HepG2 (cell line): ENCODE measurements around the gene WSCD1. TPM values are rescaled to one million over a fixed set of nuclear protein-coding genes. Genes with fewer than 3 reads are reported as not detected.

Experiments
- ATAC-seq: fragments of 200-7000 bp; cut with Tn5 transposase; 3 replicates; pipeline ENCODE4 v1.9.1; 2020; ENCODE audit warnings: mild to moderate bottlenecking, moderate library complexity
- BruUV-seq: library from RNA; stranded (reverse); fragments of 400-500 nt; replicated peaks from 2 replicates; lab custom pipeline; 2021; lab: Mats Ljungman, UMichigan
- CTCF ChIA-PET: fragments of 300-600 bp; formaldehyde crosslinking; extraction: SDS; loops from one replicate; lab custom pipeline; 2021; ENCODE audit warnings: low total read pairs, inconsistent platforms, low intra/inter-chr PET ratio; lab: Yijun Ruan, JAX
- POLR2A ChIA-PET: fragments of 350-600 bp; sonication (Branson Sonifier 250); formaldehyde crosslinking; loops from one replicate; lab custom pipeline; 2020; ENCODE audit warnings: antibody characterized with exemption, inconsistent platforms; lab: Yijun Ruan, JAX
- DNase-seq: peaks from one replicate; pipeline ENCODE4 v3.0.0-alpha.2; 2015; ENCODE audit warnings: low spot score
- FAIRE-seq: peaks from 3 replicates; lab custom pipeline; 2011; peaks lifted over from hg19 to GRCh38; lab: Jason Lieb, UNC
- H2AFZ ChIP-seq: one replicate; pipeline ENCODE4 v1.6.1; 2011; ENCODE audit warnings: low read length, inconsistent platforms
- H3K27ac ChIP-seq: fragments of 300-600 bp; 3 replicates; pipeline ENCODE4 v1.8.0; 2011; ENCODE audit warnings: mixed run types, mild to moderate bottlenecking, mixed read lengths, low read length, inconsistent platforms; ENCODE audit not compliant: insufficient read depth; ENCODE audit errors: extremely low read length
- H3K27me3 ChIP-seq, 2 experiments: fragments of 200-600 bp in 1 of 2; 2 replicates in 1 of 2; 3 replicates in 1 of 2; pipeline versions ENCODE4 v1.6.0 to v1.8.0; 2011; ENCODE audit warnings: low read length in 2 of 2, mild to moderate bottlenecking in 2 of 2, moderate library complexity in 2 of 2, inconsistent platforms in 1 of 2; ENCODE audit not compliant: insufficient read depth in 2 of 2, control insufficient read depth in 1 of 2
- H3K36me3 ChIP-seq, 2 experiments: fragments of 200-600 bp in 1 of 2; replicated peaks in 1 of 2; 2 replicates in 1 of 2; 3 replicates in 1 of 2; pipeline versions ENCODE4 v1.5.1 to v1.8.0; 2011; ENCODE audit warnings: low read length in 2 of 2, inconsistent platforms in 1 of 2; ENCODE audit not compliant: insufficient read depth in 2 of 2, control insufficient read depth in 1 of 2
- H3K4me1 ChIP-seq: 2 replicates; pipeline ENCODE4 v1.5.1; 2012; ENCODE audit warnings: low read length, inconsistent platforms; ENCODE audit not compliant: insufficient read depth
- H3K4me2 ChIP-seq: 2 replicates; pipeline ENCODE4 v1.6.0; 2011; ENCODE audit warnings: low read depth, low read length, inconsistent platforms
- H3K4me3 ChIP-seq, 3 experiments: fragments of 200-600 bp in 1 of 3; sonication (generic), shearing (Covaris generic) in 1 of 3; replicated peaks in 1 of 3; 2 replicates each; pipeline ENCODE4 v1.5.1; 2011 to 2016; ENCODE audit warnings: low read length in 3 of 3, inconsistent platforms in 2 of 3, low read depth in 2 of 3, mild to moderate bottlenecking in 2 of 3, control low read depth in 1 of 3, mixed read lengths in 1 of 3; ENCODE audit not compliant: insufficient read depth in 1 of 3
- H3K79me2 ChIP-seq: one replicate; pipeline ENCODE4 v1.6.1; 2011; ENCODE audit warnings: low read length, inconsistent platforms; ENCODE audit not compliant: insufficient read depth
- H3K9ac ChIP-seq: 2 replicates; pipeline ENCODE4 v1.6.0; 2011; ENCODE audit warnings: mild to moderate bottlenecking, low read depth, low read length, inconsistent platforms; ENCODE audit not compliant: insufficient read depth
- H3K9me3 ChIP-seq: 2 replicates; pipeline ENCODE4 v1.5.1; 2012; ENCODE audit warnings: mild to moderate bottlenecking, low read length
- H4K20me1 ChIP-seq: 2 replicates; pipeline ENCODE4 v1.6.0; 2011; ENCODE audit warnings: inconsistent platforms, mild to moderate bottlenecking, low read length, moderate library complexity; ENCODE audit not compliant: insufficient read depth
- ADNP ChIP-seq: sonication (generic); formaldehyde crosslinking; IDR thresholded peaks from 2 replicates; pipeline ENCODE4 v1.4.0; 2020; ENCODE audit warnings: missing genetic modification reagents
- E2F2 ChIP-seq: sonication (generic); formaldehyde crosslinking; IDR thresholded peaks from 2 replicates; pipeline ENCODE4 v1.4.0; 2020; ENCODE audit warnings: missing genetic modification reagents, borderline replicate concordance
- EHMT2 ChIP-seq: fragments of 200-600 bp; sonication (generic); IDR thresholded peaks from 2 replicates; pipeline ENCODE4 v1.7.0; 2017; ENCODE audit warnings: antibody characterized with exemption, low read depth, low read length, borderline replicate concordance
- GFI1 ChIP-seq: sonication (generic); formaldehyde crosslinking; IDR thresholded peaks from 2 replicates; pipeline ENCODE4 v1.5.0; 2020; ENCODE audit warnings: missing genetic modification reagents, mild to moderate bottlenecking, borderline replicate concordance
- GTF3A ChIP-seq: sonication (generic); formaldehyde crosslinking; conservative IDR thresholded peaks from 2 replicates; pipeline ENCODE4 v1.4.0; 2020; ENCODE audit warnings: mild to moderate bottlenecking, missing genetic modification reagents
- HNRNPK ChIP-seq: fragments of 200-400 bp; formaldehyde crosslinking; IDR thresholded peaks from 2 replicates; pipeline ENCODE4 v1.6.1; 2018; ENCODE audit warnings: low read length, low read depth, moderate library complexity, mild to moderate bottlenecking; ENCODE audit not compliant: poor library complexity, severe bottlenecking
- IRF2 ChIP-seq: IDR thresholded peaks from 2 replicates; pipeline ENCODE4 v1.6.1; 2018; ENCODE audit warnings: missing genetic modification reagents, missing compliant biosample characterization
- ISL2 ChIP-seq: sonication (generic); formaldehyde crosslinking; IDR thresholded peaks from 2 replicates; pipeline ENCODE4 v1.5.0; 2020; ENCODE audit warnings: missing genetic modification reagents
- KLF12 ChIP-seq: sonication (generic); formaldehyde crosslinking; IDR thresholded peaks from 2 replicates; pipeline ENCODE4 v1.4.0; 2020; ENCODE audit warnings: missing genetic modification reagents, borderline replicate concordance
- MAZ ChIP-seq, 2 experiments: sonication (generic) in 1 of 2; formaldehyde crosslinking in 1 of 2; IDR thresholded peaks; 2 replicates each; pipeline versions ENCODE4 v1.5.0 to v1.6.1; 2012 to 2020; ENCODE audit warnings: low read depth in 2 of 2, mild to moderate bottlenecking in 2 of 2, borderline replicate concordance in 1 of 2, improper control_type of control experiment in 1 of 2, low read length in 1 of 2, missing genetic modification reagents in 1 of 2, moderate library complexity in 1 of 2
- MYPOP ChIP-seq: sonication (generic); formaldehyde crosslinking; IDR thresholded peaks from 2 replicates; pipeline ENCODE4 v1.8.1; 2023; ENCODE audit warnings: mild to moderate bottlenecking, moderate library complexity, missing genetic modification reagents
- ONECUT2 ChIP-seq: sonication (generic); formaldehyde crosslinking; IDR thresholded peaks from 2 replicates; pipeline ENCODE4 v1.4.0; 2020; ENCODE audit warnings: missing genetic modification reagents
- REL ChIP-seq: sonication (generic); formaldehyde crosslinking; conservative IDR thresholded peaks from 2 replicates; pipeline ENCODE4 v1.8.0; 2022; ENCODE audit warnings: mild to moderate bottlenecking, missing genetic modification reagents, moderate library complexity
- ZC3H13 ChIP-seq: sonication (generic); formaldehyde crosslinking; IDR thresholded peaks from 2 replicates; pipeline ENCODE4 v1.8.1; 2023; ENCODE audit warnings: mild to moderate bottlenecking, missing genetic modification reagents, moderate library complexity
- ZFP36L2 ChIP-seq: sonication (generic); formaldehyde crosslinking; IDR thresholded peaks from 2 replicates; pipeline ENCODE4 v1.4.0; 2020; ENCODE audit warnings: missing genetic modification reagents
- ZNF136 ChIP-seq: sonication (generic); formaldehyde crosslinking; IDR thresholded peaks from 2 replicates; pipeline ENCODE4 v1.8.1; 2022; ENCODE audit warnings: low read depth, mild to moderate bottlenecking, moderate library complexity, missing genetic modification reagents
- ZNF276 ChIP-seq: sonication (generic); formaldehyde crosslinking; IDR thresholded peaks from 2 replicates; pipeline ENCODE4 v1.4.0; 2020; ENCODE audit warnings: mild to moderate bottlenecking, low read depth, missing genetic modification reagents
- ZNF567 ChIP-seq: sonication (generic); formaldehyde crosslinking; IDR thresholded peaks from 2 replicates; pipeline ENCODE4 v1.8.1; 2023; ENCODE audit warnings: mild to moderate bottlenecking, missing genetic modification reagents, borderline replicate concordance
- ZNF615 ChIP-seq: sonication (generic); formaldehyde crosslinking; IDR thresholded peaks from 2 replicates; pipeline ENCODE4 v1.5.0; 2020; ENCODE audit warnings: mild to moderate bottlenecking, missing genetic modification reagents, borderline replicate concordance
- ZNF777 ChIP-seq: sonication (generic); formaldehyde crosslinking; IDR thresholded peaks from 2 replicates; pipeline ENCODE4 v1.4.0; 2020; ENCODE audit warnings: missing genetic modification reagents
- WGBS: methylation state at CpG from one replicate; pipeline ENCODE4 v1.1.6; 2017; ENCODE audit warnings: low lambda C conversion rate; 5-methylcytosine and 5-hydroxymethylcytosine counted together
- in situ Hi-C: cut with HindIII; loops from 2 replicates; pipeline ENCODE4 v1.10.0; 2017; ENCODE audit warnings: low pct_unique_long_range_greater_than_20kb; ENCODE audit not compliant: extremely low pct_ligation_motif_present
- intact Hi-C: fragments of 100-400 bp; cut with micrococcal nuclease; formaldehyde crosslinking; loops from one replicate; pipeline ENCODE4 v1.10.0; 2022; ENCODE audit not compliant: unreplicated experiment
- polyA plus RNA-seq, 8 experiments: library from polyadenylated mRNA; depleted of rRNA in 3 of 8; stranded (reverse) in 7 of 8; unstranded in 1 of 8; fragments of >200 nt; fragmentation: Illumina TruSeq in 4 of 8; extraction: Trizol in 4 of 8; gene quantifications; 2 replicates each; pipeline versions ENCODE4 v1.2.1 to v1.2.3, GENCODE V29; 2011 to 2016; ENCODE audit warnings: low read depth in 4 of 8, missing spikeins in 1 of 8, mixed read lengths in 1 of 8; ENCODE audit not compliant: insufficient read depth in 1 of 8
- total RNA-seq, 5 experiments: library from RNA; depleted of rRNA; stranded (reverse); fragments of >200 nt; fragmentation: Illumina TruSeq; extraction: Trizol; gene quantifications; 2 replicates each; pipeline ENCODE4 v1.2.3, GENCODE V29; 2016; ENCODE audit warnings: low read depth in 1 of 5

The WSCD1 gene
- total and polyA plus RNA-seq, 2 of the 13 experiments (the other 11 are each of a cell fraction or from before 2014, with no cell fraction given) = 0.24 to 2.7 TPM

- TF ChIP-seq MAZ (IDR thresholded peaks at IDR 0.05; ENCODE audit: borderline replicate concordance, low read depth, low read length) = no peak
- TF ChIP-seq MAZ (CRISPR knock-in tag; IDR thresholded peaks at IDR 0.05; ENCODE audit: low read depth) = no peak
- no peak for TF ChIP-seq ZNF136
- TF ChIP-seq ZNF567 = no peak
- no peak for TF ChIP-seq ISL2 (CRISPR knock-in tag)
- TF ChIP-seq KLF12 = no peak
- TF ChIP-seq ZFP36L2 (CRISPR knock-in tag) = no peak
Measured at GRCh38 chr17:6092182-6092902, 22.2 kb downstream of the WSCD1 start (continued).

GRCh38 chr17:6092903-6093468 is 22.8 kb downstream of the WSCD1 start:
- POLR2A ChIA-PET = no interaction called here
- no peak overlapping the region for H2AFZ ChIP-seq
- H3K4me2 ChIP-seq = no peak overlapping the region
- no peak overlapping the region for H3K4me3 ChIP-seq
- BruUV-seq = no TSS peak
- no peaks in the 10 kb centered on the region for H3K79me2 ChIP-seq
- no peak for FAIRE-seq
- no peaks in the 10 kb centered on the region for H4K20me1 ChIP-seq
- H3K27me3 ChIP-seq = peaks cover 5 to 11% of the 10 kb centered on the region in 2 experiments; a peak in 2 of 5 replicates
- H3K9ac ChIP-seq = no peak overlapping the region
- CTCF ChIA-PET = no interaction called here
- H3K9me3 ChIP-seq = no peaks in the 10 kb centered on the region
- H3K27ac ChIP-seq = no peak overlapping the region
- no peaks in the 10 kb centered on the region for H3K36me3 ChIP-seq
- in situ Hi-C loops = no loop called here
- no peak for DNase-seq
- no peak for ATAC-seq
- intact Hi-C loops = no loop called here
- no peaks in the 10 kb centered on the region for H3K4me1 ChIP-seq
- 52% methylated on average over 7 of the region's 11 CpGs for WGBS
- TF ChIP-seq E2F2 (no peak), ZNF276 (no peak), ZNF615 (no peak), MYPOP (CRISPR knock-in tag) (no peak), ZNF777 (CRISPR knock-in tag) (no peak), ONECUT2 (no peak), IRF2 (no peak), GTF3A (CRISPR knock-in tag) (no peak), HNRNPK (no peak), ZC3H13 (CRISPR knock-in tag) (no peak), REL (CRISPR knock-in tag) (no peak), ADNP (CRISPR knock-in tag) (no peak), EHMT2 (no peak), GFI1 (CRISPR knock-in tag) (no peak)
